GM12864 (cell line): ENCODE data around the gene RASEF.

ENCODE experiments used
- DNase-seq: peaks from one replicate; pipeline ENCODE4 v3.0.0-alpha.2; 2011; ENCODE audit warnings: low read depth
- H3K4me3 ChIP-seq: 2 replicates; pipeline ENCODE4 v1.5.1; 2011; ENCODE audit warnings: mild to moderate bottlenecking, low read depth, low read length, control low read depth
- CTCF ChIP-seq: IDR thresholded peaks from 2 replicates; pipeline ENCODE4 v1.5.1; 2011; ENCODE audit warnings: low read depth, mild to moderate bottlenecking, moderate library complexity, low read length, control low read depth, inconsistent platforms; ENCODE audit errors: missing control alignments

RASEF gene

GRCh38 chr9:83056911-83057310 lies 6.0 kb downstream of the RASEF start:
- TF ChIP-seq CTCF, result no peak
- H3K4me3 ChIP-seq, result no peak overlapping the region
- DNase-seq, result no peak

- no peak for TF ChIP-seq CTCF
Measured at GRCh38 chr9:83056174-83056573, 6.8 kb downstream of the RASEF start.

GRCh38 chr9:83047839-83048775 lies 14.8 kb downstream of the RASEF start:
- DNase-seq, result no peak
- no peak overlapping the region for H3K4me3 ChIP-seq
- no peak for TF ChIP-seq CTCF

More at GRCh38 chr9:83056174-83056573, 6.8 kb downstream of the RASEF start:
- DNase-seq, result no peak
- H3K4me3 ChIP-seq, result no peak overlapping the region

GRCh38 chr9:83043597-83043996 lies 19.3 kb downstream of the RASEF start:
- TF ChIP-seq CTCF, result no peak

GRCh38 chr9:83041771-83042170 lies 21.2 kb downstream of the RASEF start:
- no peak for DNase-seq
- no peak overlapping the region for H3K4me3 ChIP-seq
- no peak for TF ChIP-seq CTCF

More at GRCh38 chr9:83043597-83043996, 19.3 kb downstream of the RASEF start:
- H3K4me3 ChIP-seq, result no peak overlapping the region
- no peak for DNase-seq

- TF ChIP-seq CTCF, result no peak
- DNase-seq, result no peak
- H3K4me3 ChIP-seq, result no peak overlapping the region
Measured at GRCh38 chr9:83039303-83039702, 23.6 kb downstream of the RASEF start.
